GM18868 (cell line): ENCODE measurements around the gene OR6C70.
A peak's percentile ranks its signal among the peaks of the same experiment; 100 is the strongest.
"Not testable (repeated sequence)": the region's sequence is repeated elsewhere in the genome, so short reads cannot be mapped to it uniquely, and the experiment has no call there.

Experiments used
- ATAC-seq: cut with Tn5 transposase; IDR thresholded peaks from one replicate; pipeline ENCODE4 v1.9.1; 2021; ENCODE audit warnings: mild to moderate bottlenecking, moderate library complexity; ENCODE audit not compliant: unreplicated experiment

Gene OR6C70

DNA sequence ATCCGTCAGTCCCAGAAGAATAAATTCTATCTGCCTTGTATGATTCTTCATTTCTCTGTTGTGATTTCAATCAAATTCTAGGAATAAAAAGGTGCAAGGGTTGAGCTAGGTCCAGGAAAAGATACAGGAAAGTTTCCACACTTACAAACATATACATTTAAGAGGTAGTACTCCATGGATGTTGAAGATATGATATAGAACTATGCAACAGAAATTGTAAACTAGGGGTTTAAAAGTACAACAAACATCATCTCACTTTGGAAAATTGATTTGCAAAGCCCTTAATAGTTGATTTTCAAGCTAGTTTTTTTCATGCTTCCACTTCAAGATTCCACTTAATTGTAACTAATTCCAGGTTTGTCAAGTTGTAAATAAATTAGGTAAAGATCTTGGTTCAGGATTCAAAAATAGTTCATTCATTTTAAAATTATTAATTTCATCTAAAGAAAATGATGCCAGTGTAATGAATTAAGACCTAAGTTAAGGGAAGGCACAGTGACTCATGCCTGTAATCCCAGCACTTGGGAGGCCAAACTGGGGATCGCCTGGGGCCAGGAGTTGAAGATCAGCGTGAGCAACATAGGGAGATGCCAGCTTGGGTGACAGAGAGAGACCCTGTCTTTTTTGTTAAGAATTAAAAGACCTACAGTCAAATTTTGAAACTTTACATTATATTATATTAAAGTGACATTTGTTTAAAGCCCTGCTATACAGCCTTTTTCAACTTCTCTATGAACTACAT, at the start of gene OR6C70:
OR6C70 (minus strand) TSS at position 51 of the 742 bp plus-strand sequence; CDS start at position 51, 0 bp downstream.
- ATAC-seq: no peak

DNA sequence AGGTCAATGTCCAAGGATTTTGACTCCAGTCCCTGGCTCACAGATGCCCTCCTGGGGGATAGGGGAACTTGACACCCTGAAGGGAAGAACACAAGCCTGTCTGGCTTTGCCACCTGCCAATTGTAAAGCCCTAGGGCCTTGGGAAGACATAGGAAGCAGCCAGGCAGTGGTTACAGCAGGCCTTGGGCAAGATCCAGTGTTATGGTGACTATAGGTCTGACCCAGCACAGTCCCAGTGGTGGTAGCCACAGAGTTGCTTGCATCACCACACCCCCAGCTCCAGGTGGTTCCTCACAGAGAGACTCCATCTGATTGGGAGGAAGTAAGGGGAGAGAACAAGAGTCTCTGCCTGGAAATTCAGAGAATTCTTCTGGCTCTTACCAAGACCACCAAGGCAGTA, 46.5 kb upstream of the OR6C70 start:
- no peak for ATAC-seq

DNA sequence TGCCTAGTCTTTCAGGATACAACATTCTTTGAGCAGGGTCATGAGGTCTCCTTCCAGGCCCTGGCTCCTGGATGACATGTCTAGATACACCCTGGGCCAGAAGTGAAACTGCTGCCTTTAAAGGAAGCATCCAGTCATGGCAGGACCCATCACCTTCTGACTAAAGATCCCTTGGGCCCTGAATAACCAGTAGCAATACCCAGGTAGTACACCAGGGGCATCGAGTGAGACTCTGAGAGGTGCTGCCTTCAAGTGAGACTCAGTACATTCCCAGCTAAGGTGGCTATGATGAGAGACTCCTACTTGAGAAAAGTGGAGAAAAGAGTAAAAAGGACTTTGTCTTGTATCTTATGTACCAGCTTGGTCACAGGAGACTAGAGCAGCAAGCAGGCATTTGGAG, 45.8 kb upstream of the OR6C70 start:
- ATAC-seq: no peak

DNA sequence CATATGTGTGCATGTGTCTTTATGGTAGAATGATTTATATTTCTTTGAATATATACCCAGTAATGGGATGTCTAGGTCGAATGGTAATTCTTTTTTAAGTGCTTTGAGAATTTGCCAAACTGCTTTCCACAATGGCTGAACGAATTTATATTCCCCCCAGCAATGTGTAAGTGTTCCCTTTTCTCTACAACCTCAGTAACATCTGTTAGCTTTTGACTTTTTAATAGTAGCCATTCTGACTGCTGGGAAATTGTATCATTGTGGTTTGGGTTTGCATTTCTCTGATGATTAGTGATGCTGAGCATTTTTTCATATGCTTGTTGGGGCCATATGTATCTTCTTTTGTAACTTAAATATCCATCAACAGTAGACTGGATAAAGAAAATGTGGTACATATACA, 31.7 kb upstream of the OR6C70 start:
- no peak for ATAC-seq

DNA sequence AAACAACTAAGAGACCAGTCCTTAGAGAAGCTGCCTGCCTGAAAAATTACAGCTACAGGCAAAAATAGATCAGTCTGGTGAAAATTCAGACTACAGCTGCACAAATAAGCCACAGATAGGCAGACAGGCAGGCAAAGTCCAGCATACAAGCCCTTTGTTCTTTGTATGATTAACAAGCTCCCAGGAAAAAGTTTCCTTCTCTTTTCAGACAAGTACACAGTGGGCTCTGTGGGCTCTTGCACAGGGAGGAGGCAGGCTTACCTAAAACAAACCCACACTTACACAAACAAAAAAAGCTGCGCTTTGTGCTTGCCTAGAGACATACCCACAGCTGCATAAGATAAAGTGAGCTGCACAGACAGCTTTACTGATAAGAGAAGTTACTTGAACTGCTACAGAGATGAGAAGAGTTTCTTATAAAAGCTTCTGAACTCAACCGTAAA, 29.9 kb upstream of the OR6C70 start:
- ATAC-seq: no peak

DNA sequence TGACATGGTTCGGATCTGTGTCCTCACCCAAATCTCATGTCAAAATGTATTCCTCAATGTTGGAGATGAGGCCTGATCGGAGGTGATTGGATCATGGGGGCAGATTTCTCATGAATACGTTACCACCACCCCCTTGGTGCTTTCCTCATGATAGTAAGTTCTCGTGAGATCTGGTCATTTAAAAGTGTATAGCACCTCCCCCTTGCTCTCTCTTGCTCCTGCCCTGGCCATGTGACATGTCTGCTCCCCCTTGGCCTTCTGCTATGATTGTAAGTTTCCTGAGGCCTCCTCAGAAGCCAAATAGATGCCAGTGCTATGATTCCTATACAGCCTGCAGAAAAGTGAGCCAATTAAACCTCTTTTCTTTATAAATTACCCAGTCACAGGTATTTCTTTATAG, 29.3 kb upstream of the OR6C70 start:
- ATAC-seq: no peak

DNA sequence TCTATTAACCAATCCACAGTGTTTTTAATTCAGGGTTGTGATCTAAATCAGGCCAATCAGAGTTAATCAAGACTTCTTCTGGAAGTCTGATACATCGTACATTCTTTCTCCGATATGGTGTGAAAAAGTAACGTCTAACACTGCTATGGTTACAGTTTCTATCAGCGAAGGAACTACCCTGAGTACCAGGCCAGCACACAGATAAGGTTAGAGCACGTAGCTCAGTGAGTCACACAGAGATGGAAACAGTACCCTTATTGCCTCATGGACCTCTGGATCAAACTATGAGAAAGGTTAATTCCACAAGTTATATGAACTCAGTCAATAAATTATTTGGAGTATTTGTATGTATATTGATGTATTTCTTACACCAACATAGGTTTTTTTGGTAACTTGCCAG, 25.6 kb upstream of the OR6C70 start:
- ATAC-seq: no peak

DNA sequence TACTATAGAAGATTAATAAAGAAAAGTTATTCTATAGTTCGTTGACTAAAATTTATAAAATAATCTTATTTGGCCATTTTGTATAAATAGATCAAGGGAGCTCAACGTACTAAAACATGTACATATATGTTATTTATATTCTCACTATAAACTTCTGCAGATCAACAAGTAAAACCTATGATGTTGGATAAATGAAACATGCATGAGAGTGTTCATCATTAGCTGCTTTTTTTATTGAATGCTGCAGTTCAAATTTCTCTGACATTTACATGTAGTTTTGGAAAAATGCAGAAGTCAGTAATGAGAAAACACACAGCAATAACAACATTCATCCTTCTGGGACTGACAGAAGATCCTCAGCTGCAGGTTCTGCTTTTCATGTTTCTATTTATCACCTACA, 22.1 kb upstream of the OR6C70 start, which contains the start of gene OR6C68:
OR6C68 (plus strand) TSS at position 301 of the 400 bp plus-strand sequence; CDS start at position 301, 0 bp downstream.
- no peak for ATAC-seq

DNA sequence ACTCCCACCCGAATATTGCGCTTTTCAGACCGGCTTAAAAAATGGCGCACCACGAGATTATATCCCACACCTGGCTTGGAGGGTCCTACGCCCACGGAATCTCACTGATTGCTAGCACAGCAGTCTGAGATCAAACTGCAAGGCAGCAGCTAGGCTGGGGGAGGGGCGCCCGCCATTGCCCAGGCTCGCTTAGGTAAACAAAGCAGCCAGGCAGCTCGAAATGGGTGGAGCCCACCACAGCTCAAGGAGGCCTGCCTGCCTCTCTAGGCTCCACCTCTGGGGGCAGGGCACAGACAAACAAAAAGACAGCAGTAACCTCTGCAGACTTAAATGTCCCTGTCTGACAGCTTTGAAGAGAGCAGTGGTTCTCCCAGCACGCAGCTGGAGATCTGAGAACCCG, 14.3 kb upstream of the OR6C70 start:
- ATAC-seq: not testable (repeated sequence)

DNA sequence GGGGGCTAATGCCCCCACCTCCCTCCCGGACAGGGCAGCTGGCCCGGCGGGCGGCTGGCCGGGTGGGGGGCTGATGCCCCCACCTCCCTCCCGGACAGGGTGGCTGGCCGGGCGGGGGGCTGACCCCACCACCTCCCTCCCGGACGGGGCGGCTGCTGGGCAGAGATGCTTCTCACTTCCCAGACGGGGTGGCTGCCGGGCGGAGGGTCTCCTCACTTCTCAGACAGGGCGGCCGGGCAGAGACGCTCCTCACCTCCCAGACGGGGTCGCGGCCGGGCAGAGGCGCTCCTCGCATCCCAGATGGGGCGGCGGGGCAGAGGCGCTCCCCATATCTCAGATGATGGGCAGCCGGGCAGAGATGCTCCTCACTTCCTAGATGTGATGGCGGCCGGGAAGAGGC, 9.2 kb upstream of the OR6C70 start:
- not testable (repeated sequence) for ATAC-seq

DNA sequence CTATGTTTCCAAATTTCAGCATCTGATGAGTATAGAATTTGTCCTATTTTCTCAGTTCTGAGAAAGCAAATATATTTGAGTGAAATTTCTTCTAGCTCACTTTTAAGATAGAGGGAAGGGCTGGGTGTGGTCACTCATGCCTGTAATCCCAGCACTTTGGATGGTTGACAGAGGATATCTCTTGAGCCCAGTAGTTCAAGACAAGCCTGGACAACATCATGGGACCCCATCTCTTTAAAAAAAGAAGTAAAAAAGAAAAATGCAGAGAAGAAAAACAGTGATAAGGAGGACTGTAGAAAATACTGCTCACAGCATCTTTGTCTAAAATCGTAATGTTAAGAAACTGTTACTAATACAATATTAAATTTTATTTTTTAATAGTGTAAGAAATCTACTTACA, 2.3 kb upstream of the OR6C70 start:
- ATAC-seq: no peak

DNA sequence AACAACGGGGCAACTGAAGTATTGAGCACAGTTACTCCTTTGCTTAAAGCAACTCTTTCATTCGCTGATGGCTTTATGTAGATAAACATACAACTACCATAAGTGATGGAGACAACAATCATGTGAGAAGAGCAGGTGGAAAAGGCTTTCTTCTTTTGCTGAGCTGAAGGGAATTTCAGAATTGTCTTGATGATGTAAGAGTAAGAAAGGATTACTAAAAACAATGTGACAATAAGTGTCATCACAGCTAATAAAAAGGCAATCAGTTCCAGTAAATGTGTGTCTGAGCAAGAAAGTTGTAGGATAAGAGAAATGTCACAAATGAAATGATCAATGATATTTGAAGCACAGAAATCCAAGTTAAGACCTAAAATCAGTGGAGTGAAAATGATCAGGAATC, 647 bp downstream of the OR6C70 start:
- ATAC-seq: no peak

DNA sequence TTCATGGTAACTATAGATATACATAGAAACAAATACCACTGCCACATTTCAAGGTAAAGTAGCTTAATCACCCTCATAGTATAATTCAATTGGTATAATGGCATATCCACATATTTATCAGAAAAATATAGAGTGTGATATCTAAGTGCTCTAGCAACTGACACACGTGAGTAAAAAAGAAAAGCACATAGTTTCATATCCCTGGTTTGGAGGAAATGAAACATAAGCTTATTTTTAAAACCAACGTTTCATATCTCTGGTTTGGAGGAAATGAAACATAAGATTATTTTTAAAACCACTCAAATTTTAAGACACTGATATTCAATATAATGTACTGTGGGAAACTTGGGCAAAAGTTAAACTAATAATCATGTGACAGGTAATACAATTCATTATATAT, 2.1 kb downstream of the OR6C70 start:
- ATAC-seq: peak; percentile 95

DNA sequence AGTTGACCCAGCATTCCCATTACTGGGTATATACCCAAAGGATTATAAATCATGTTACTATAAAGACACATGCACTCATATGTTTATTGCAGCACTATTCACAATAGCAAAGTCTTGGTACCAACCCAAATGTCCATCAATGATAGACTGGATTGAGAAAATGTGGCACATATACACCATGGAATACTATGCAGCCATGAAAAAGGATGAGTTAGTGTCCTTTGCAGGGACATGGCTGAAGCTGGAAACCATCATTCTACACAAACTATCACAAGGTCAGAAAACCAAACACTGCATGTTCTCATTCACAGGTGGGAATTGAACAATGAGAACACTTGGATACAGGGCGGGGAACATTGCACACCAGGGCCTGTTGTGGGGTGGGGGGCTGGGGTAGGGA, 5.0 kb downstream of the OR6C70 start:
- not testable (repeated sequence) for ATAC-seq

DNA sequence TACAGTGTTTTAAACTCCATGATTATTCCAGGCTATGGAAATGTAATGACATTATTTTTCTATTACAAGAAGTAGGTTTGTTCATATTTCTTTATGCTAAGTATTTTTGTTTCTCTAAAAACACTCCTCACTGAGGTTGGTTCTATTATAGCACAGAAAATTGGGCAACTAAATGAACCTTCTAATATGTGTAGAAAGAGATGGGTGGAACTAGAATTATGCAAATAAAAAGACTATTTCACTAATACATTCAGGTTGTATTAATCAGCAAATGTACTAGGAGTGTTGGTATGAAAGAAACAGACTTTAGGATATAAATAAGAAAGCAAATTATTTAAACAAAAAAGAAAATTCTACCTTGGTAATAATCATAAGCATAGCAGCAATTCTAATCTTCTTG, 21.1 kb downstream of the OR6C70 start:
- no peak for ATAC-seq

DNA sequence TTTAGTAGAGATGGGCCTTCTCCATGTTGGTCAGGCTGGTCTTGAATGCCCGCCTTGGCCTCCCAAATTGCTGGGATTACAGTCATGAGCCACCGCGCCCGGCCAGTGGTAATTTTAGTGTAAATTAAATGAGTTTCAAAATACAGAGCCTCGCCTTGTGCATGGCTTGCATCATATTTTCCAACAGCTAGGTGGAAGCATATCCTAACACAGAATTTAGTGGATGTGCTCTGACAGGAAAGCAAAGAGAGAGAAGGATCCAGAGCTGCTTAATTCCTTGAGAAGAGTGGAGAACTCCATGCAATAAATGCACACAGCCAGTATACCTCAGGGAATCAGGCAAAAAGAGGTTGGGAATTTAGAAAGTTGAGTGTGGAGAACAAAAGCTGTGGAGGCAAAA, 23.6 kb downstream of the OR6C70 start:
- ATAC-seq: no peak

DNA sequence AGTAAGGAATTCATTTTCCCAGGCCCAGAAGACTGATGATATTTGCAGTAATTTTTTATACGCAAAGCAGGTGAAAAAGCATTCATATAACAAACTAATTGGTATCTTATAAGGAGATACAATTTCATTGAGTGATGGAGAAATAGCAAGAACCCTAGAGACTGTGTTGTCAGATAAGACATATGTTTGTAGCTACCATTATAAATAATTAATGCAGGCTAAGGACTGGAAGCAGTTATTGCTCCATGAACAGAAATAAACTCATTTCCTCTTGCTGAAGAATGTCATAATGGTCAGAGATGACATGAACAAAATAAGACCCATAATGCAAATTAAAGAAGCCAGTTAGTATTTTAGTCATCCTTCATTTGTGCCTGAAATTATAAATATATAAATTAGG, 24.6 kb downstream of the OR6C70 start:
- ATAC-seq: no peak

DNA sequence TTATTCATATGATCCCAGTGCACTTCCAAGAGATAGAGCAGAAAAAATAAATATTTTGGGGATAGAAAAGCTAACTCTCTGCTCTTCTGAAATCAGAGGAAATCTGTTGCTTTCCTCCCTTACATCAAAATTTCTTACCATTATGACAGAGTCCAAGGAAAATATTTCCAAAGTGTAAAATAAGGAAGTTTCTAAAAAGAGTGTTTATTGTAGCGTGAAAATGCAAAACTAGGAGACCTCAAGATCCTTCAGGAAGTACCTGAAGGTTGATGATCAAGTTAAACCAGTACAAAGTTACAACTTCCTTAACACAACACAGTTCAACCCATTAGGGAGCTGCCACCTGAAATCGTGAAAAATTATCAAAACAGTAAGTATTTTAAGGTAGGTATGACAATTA, 26.2 kb downstream of the OR6C70 start, which contains the start of gene OR6C2:
OR6C2 (plus strand) TSS at position 301 of the 400 bp plus-strand sequence. CDS start 8,138 bp downstream, outside the sequence.
- no peak for ATAC-seq

DNA sequence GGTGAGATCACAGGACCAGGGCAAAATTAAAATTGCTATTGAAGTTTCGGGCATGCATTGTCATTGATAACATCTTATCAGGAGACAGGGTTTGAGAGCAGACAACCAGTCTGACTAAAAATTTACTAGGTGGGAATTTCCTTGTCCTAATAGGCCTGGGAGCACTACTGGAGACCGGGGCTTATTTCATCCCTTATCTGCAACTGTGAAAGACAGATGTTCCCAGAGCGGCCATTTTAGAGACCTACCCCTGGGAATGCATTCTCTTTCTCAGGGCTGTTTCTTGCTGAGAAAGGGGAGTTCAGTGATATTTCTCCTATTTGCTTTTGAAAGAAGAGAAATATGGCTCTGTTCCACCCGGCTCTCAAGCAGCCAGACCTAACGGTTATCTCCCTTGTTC, 28.7 kb downstream of the OR6C70 start:
- not testable (repeated sequence) for ATAC-seq

DNA sequence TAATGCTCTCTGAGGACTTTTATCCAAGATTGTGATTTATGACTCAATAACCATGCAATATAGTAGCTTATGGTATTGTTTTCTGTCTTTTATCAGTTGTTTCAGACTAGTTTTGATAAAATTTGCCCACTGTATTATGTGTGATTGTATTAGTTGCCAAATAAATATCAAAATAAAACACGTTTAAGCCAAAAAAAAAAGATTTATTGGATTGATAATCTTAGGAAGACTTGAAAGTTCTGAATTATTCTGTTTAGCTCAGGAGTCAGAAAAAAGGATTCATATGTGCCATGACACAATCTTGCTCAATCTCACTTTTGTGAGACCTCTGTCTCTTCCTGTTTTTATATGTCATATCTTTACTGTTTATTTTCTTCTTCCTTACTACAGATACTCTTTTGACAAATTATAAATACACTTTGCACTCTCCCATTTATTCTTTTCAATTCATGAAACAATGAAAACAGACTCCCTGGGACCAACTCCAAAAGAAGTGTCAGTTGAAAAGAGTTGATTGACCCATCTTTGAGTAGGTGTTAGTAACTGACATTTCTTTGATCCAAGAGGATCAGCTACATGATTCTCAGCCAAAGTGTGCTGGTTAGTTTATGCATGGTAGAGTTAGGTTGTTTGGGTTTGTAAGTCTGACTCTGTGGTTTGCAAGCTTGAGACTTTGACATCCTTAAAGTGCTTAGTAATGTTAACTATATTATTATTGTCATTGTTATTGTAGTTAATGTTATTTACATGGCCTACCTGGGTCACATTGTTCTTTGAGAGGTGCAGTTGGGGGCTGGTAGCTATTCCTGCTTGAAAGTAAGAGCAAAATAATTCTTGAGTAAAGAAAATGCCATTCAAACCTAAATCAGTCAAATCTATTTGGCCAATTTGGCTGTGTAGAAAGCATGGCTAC, 41.4 kb downstream of the OR6C70 start:
- ATAC-seq: no peak

DNA sequence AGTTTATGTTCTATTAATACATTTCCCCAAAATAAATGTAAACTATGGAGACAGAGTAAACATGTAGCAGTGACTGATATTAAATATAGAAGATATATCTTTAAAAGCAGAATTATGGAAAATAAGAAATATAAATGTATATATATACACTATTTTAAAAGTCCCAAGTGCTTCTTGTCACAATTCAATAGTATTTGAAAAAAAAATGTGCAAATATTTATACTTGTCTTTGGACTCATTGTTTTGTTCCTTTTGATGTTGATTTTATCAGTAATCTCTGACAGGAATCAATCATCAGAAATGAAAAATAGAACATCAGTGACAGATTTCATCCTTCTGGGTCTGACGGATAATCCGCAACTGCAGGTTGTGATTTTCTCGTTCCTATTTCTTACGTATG, 44.0 kb downstream of the OR6C70 start, which contains the start of gene OR6C76:
OR6C76 (plus strand) TSS at position 301 of the 400 bp plus-strand sequence; CDS start at position 301, 0 bp downstream.
- no peak for ATAC-seq
